Activated CD8-positive, alpha-beta T cell treated with anti-CD3 and anti-CD28 coated beads for 36 hours (primary cell): ENCODE measurements around the gene ZBBX. TPM values are rescaled to one million over a fixed set of nuclear protein-coding genes. Genes with fewer than 3 reads are reported as not detected.

Source experiments
- ATAC-seq: fragments of 200-7000 bp; cut with Tn5 transposase; one replicate; pipeline ENCODE4 v1.10.0; 2021; ENCODE audit warnings: mild to moderate bottlenecking, moderate library complexity
- CTCF ChIA-PET: fragments of 350-600 bp; sonication (Branson Sonifier 250); formaldehyde crosslinking; loops from one replicate; lab custom pipeline; 2021; ENCODE audit warnings: antibody characterized with exemption; lab: Charles Lee
- POLR2A ChIA-PET: fragments of 350-600 bp; sonication (Branson Sonifier 250); formaldehyde crosslinking; loops from one replicate; lab custom pipeline; 2021; ENCODE audit warnings: antibody characterized with exemption; lab: Charles Lee
- DNase-seq: peaks from one replicate; pipeline ENCODE4 v3.0.0-alpha.2; 2020
- H3K27ac Mint-ChIP-seq: one replicate; pipeline ENCODE4 v1.8.0; 2021; ENCODE audit warnings: mild to moderate bottlenecking, mixed read lengths
- H3K27me3 Mint-ChIP-seq: one replicate; pipeline ENCODE4 v1.8.0; 2021; ENCODE audit warnings: mixed read lengths
- H3K36me3 Mint-ChIP-seq: one replicate; pipeline ENCODE4 v1.8.0; 2021; ENCODE audit warnings: low read depth, mixed read lengths
- H3K4me1 Mint-ChIP-seq: one replicate; pipeline ENCODE4 v1.8.0; 2021; ENCODE audit warnings: low read depth, mixed read lengths
- H3K4me3 Mint-ChIP-seq: one replicate; pipeline ENCODE4 v1.8.0; 2021; ENCODE audit warnings: mild to moderate bottlenecking, moderate library complexity, mixed read lengths
- H3K9me3 Mint-ChIP-seq: one replicate; pipeline ENCODE4 v1.8.0; 2021; ENCODE audit warnings: mixed read lengths
- CTCF ChIP-seq: fragments of 200-600 bp; IDR thresholded peaks from one replicate; pipeline ENCODE4 v1.8.0; 2022; ENCODE audit warnings: antibody characterized with exemption, mild to moderate bottlenecking
- intact Hi-C: fragments of 100-400 bp; cut with micrococcal nuclease; formaldehyde crosslinking; loops from one replicate; pipeline ENCODE4 v1.10.0; 2022
- total RNA-seq, 2 experiments: library from RNA; stranded (reverse); gene quantifications; one replicate each; pipeline ENCODE4 v1.2.3, GENCODE V29; 2021

ZBBX gene
- total RNA-seq, 2 experiments from 2014 or later, result not detected

- ChIA-PET POLR2A (interaction anchor here (0.8 kb wide), 1 partner anchor 28 kb away, joined by 3 read pairs; no protein-coding TSS in a partner anchor), CTCF (interaction anchor here (1.3 kb wide), 1 partner anchor 17 kb away, joined by 6 read pairs; the partner anchor contains the start of gene ZBBX)
- Mint-ChIP-seq H3K4me1 (no peaks in the 10 kb centered on the region), H3K27ac (no peak overlapping the region), H3K36me3 (no peaks in the 10 kb centered on the region), H3K27me3 (peaks cover 8% of the 10 kb centered on the region), H3K4me3 (no peak overlapping the region), H3K9me3 (no peaks in the 10 kb centered on the region)
- no peak for TF ChIP-seq CTCF
- ATAC-seq, result no peak
- intact Hi-C loops, result no loop called here
- DNase-seq, result no peak
These were observed 17.7 kb upstream of the ZBBX start for GRCh38 chr3:167397826-167398225.

GRCh38 chr3:167396075-167396474 lies 16.0 kb upstream of the ZBBX start:
- H3K9me3 Mint-ChIP-seq, result no peaks in the 10 kb centered on the region
- H3K4me3 Mint-ChIP-seq, result no peak overlapping the region
- intact Hi-C loops, result no loop called here
- no peak for TF ChIP-seq CTCF
- CTCF ChIA-PET, result interaction anchor here (5.5 kb wide), 1 partner anchor 16 kb away, joined by 29 read pairs; the partner anchor contains the start of gene ZBBX
- peaks cover 11% of the 10 kb centered on the region for H3K27me3 Mint-ChIP-seq
- H3K27ac Mint-ChIP-seq, result no peak overlapping the region
- no peaks in the 10 kb centered on the region for H3K36me3 Mint-ChIP-seq
- no peak for ATAC-seq
- no peak for DNase-seq
- H3K4me1 Mint-ChIP-seq, result no peaks in the 10 kb centered on the region
- POLR2A ChIA-PET, result no interaction called here

GRCh38 chr3:167394003-167394402 lies 13.9 kb upstream of the ZBBX start:
- no peak for ATAC-seq
- ChIA-PET CTCF (interaction anchor here (5.5 kb wide), 1 partner anchor 14 kb away, joined by 29 read pairs; the partner anchor contains the start of gene ZBBX), POLR2A (no interaction called here)
- H3K4me3 Mint-ChIP-seq, result no peak overlapping the region
- no peaks in the 10 kb centered on the region for H3K4me1 Mint-ChIP-seq
- peaks cover 8% of the 10 kb centered on the region for H3K27me3 Mint-ChIP-seq
- intact Hi-C loops, result no loop called here
- DNase-seq, result no peak
- H3K36me3 Mint-ChIP-seq, result no peaks in the 10 kb centered on the region
- no peak overlapping the region for H3K27ac Mint-ChIP-seq
- no peaks in the 10 kb centered on the region for H3K9me3 Mint-ChIP-seq
- no peak for TF ChIP-seq CTCF

- DNase-seq, result no peak
- CTCF ChIA-PET, result no interaction called here
- TF ChIP-seq CTCF, result no peak
- POLR2A ChIA-PET, result no interaction called here
- Mint-ChIP-seq H3K27me3 (peaks cover 24% of the 10 kb centered on the region), H3K9me3 (no peaks in the 10 kb centered on the region), H3K36me3 (no peaks in the 10 kb centered on the region), H3K27ac (no peak overlapping the region), H3K4me3 (no peak overlapping the region), H3K4me1 (peaks cover 9% of the 10 kb centered on the region)
- no peak for ATAC-seq
- intact Hi-C loops, result loop anchor here (5.0 kb wide), 2 partner anchors 300 to 500 kb away; no protein-coding TSS in a partner anchor
These were observed 2.1 kb upstream of the ZBBX start for GRCh38 chr3:167382155-167382554.

- intact Hi-C loops, result no loop called here
- Mint-ChIP-seq H3K27ac (no peak overlapping the region), H3K27me3 (peaks cover 17% of the 10 kb centered on the region), H3K36me3 (no peaks in the 10 kb centered on the region), H3K9me3 (no peaks in the 10 kb centered on the region), H3K4me3 (no peak overlapping the region), H3K4me1 (peaks cover 8% of the 10 kb centered on the region)
- no peak for TF ChIP-seq CTCF
- DNase-seq (no peak), ATAC-seq (no peak)
- ChIA-PET POLR2A (no interaction called here), CTCF (no interaction called here)
These were observed 4.6 kb downstream of the ZBBX start for GRCh38 chr3:167375478-167375877.
